Upper lobe of right lung (tissue), 1 donor: ENCODE data around the gene HIVEP3. TPM values are rescaled to one million over a fixed set of nuclear protein-coding genes. Genes with fewer than 3 reads are reported as not detected.

Experiments
- ATAC-seq: fragments of 200-7000 bp; cut with Tn5 transposase; one replicate; pipeline ENCODE4 v1.9.1; 2020; ENCODE audit warnings: mild to moderate bottlenecking, moderate library complexity
- DNase-seq: peaks from one replicate; pipeline ENCODE4 v3.0.0-alpha.2; 2020
- H3K27ac ChIP-seq: fragments of 200-600 bp; one replicate; pipeline ENCODE4 v1.8.0; 2022
- H3K27me3 ChIP-seq: fragments of 200-600 bp; one replicate; pipeline ENCODE4 v1.8.0; 2022; ENCODE audit warnings: mild to moderate bottlenecking
- H3K36me3 ChIP-seq: fragments of 200-600 bp; one replicate; pipeline ENCODE4 v1.8.0; 2022
- H3K4me1 ChIP-seq: fragments of 200-600 bp; one replicate; pipeline ENCODE4 v1.8.0; 2022
- H3K4me3 ChIP-seq: fragments of 200-600 bp; one replicate; pipeline ENCODE4 v1.8.0; 2022; ENCODE audit warnings: mild to moderate bottlenecking
- H3K9me3 ChIP-seq: fragments of 200-600 bp; one replicate; pipeline ENCODE4 v1.8.0; 2022
- intact Hi-C: fragments of 100-400 bp; cut with DNase I; formaldehyde crosslinking; loops from one replicate; pipeline ENCODE4 v1.11.0; 2022
- total RNA-seq: library from RNA; stranded (reverse); fragmentation: NEBNext Ultra II Directional; extraction: Animal tissue kit (Norgen Biotek cat#: 25700); gene quantifications from one replicate; pipeline ENCODE4 v1.2.1, GENCODE V29; 2021
- TF ChIP-seq, protein P1 (sequence below): fragments of 200-600 bp; IDR thresholded peaks from one replicate; pipeline ENCODE4 v1.8.0; 2022; ENCODE audit warnings: antibody characterized with exemption
- donor health status: DM: no; HTN: yes; CAD: no; lungs with severe emphysema.

HIVEP3 gene
- total RNA-seq, 1 donor from 2014 or later, result 16.6 TPM

- H3K36me3 ChIP-seq, result no peaks in the 10 kb centered on the region
- no peaks in the 10 kb centered on the region for H3K9me3 ChIP-seq
- no peak for DNase-seq
- H3K4me1 ChIP-seq, result peaks cover 52% of the 10 kb centered on the region
- H3K4me3 ChIP-seq, result no peak overlapping the region
- intact Hi-C loops, result no loop called here
- H3K27ac ChIP-seq, result peak overlapping the region; percentile 58
- TF ChIP-seq, protein P1, sequence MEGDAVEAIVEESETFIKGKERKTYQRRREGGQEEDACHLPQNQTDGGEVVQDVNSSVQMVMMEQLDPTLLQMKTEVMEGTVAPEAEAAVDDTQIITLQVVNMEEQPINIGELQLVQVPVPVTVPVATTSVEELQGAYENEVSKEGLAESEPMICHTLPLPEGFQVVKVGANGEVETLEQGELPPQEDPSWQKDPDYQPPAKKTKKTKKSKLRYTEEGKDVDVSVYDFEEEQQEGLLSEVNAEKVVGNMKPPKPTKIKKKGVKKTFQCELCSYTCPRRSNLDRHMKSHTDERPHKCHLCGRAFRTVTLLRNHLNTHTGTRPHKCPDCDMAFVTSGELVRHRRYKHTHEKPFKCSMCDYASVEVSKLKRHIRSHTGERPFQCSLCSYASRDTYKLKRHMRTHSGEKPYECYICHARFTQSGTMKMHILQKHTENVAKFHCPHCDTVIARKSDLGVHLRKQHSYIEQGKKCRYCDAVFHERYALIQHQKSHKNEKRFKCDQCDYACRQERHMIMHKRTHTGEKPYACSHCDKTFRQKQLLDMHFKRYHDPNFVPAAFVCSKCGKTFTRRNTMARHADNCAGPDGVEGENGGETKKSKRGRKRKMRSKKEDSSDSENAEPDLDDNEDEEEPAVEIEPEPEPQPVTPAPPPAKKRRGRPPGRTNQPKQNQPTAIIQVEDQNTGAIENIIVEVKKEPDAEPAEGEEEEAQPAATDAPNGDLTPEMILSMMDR, result no peak
- ATAC-seq, result no peak
- H3K27me3 ChIP-seq, result no peaks in the 10 kb centered on the region
Observed at GRCh38 chr1:41727749-41728115, 191.0 kb downstream of the HIVEP3 start.

- DNase-seq, result peak; percentile 90
- Histone ChIP-seq H3K36me3 (no peaks in the 10 kb centered on the region), H3K4me1 (peaks cover 52% of the 10 kb centered on the region), H3K27ac (peak overlapping the region; percentile 58), H3K4me3 (no peak overlapping the region), H3K9me3 (no peaks in the 10 kb centered on the region), H3K27me3 (no peaks in the 10 kb centered on the region)
- intact Hi-C loops, result no loop called here
- ATAC-seq, result peak; percentile 88
- TF ChIP-seq, protein P1, result no peak
Observed at GRCh38 chr1:41726899-41727748, 191.6 kb downstream of the HIVEP3 start.

GRCh38 chr1:41726292-41726691 lies 192.4 kb downstream of the HIVEP3 start:
- DNase-seq (no peak), ATAC-seq (no peak)
- Histone ChIP-seq H3K27me3 (no peaks in the 10 kb centered on the region), H3K4me3 (no peak overlapping the region), H3K36me3 (no peaks in the 10 kb centered on the region), H3K9me3 (no peaks in the 10 kb centered on the region), H3K4me1 (peaks cover 59% of the 10 kb centered on the region), H3K27ac (no peak overlapping the region)
- TF ChIP-seq, protein P1, result no peak
- intact Hi-C loops, result no loop called here

DNA sequence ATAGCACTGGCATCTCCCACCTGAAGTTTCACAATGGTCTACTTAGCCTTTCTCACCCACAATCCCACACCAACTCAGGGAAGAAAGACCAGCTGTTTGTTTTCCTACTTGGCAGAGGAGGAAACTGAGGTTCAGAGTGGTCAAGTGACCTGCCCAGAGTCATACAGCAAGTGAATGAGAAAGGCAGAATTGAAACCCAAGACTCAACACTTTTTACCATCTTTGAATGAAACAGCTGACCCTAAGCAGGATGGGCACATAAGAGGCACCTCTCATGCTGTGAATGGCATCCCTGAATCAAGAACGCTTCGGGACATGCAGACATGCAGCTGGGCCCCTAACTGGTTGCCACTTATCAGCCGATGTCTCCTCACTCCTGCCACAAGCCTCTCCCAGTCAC lies 193.8 kb downstream of the HIVEP3 start:
- Histone ChIP-seq H3K4me3 (no peak overlapping the region), H3K27ac (no peak overlapping the region), H3K36me3 (no peaks in the 10 kb centered on the region), H3K27me3 (no peaks in the 10 kb centered on the region), H3K9me3 (no peaks in the 10 kb centered on the region), H3K4me1 (peaks cover 53% of the 10 kb centered on the region)
- TF ChIP-seq, protein P1, result no peak
- DNase-seq, result peak; percentile 20
- intact Hi-C loops, result no loop called here
- no peak for ATAC-seq

- peak; percentile 2 for DNase-seq
- intact Hi-C loops, result no loop called here
- Histone ChIP-seq H3K27ac (no peak overlapping the region), H3K36me3 (no peaks in the 10 kb centered on the region), H3K27me3 (no peaks in the 10 kb centered on the region), H3K9me3 (no peaks in the 10 kb centered on the region), H3K4me3 (no peak overlapping the region), H3K4me1 (peaks cover 46% of the 10 kb centered on the region)
- ATAC-seq, result peak; percentile 5
- TF ChIP-seq, protein P1, result no peak
Observed at GRCh38 chr1:41724248-41724647, 194.5 kb downstream of the HIVEP3 start.
